ENCODE results near the gene SAMD4A. TPM values are rescaled to one million over a fixed set of nuclear protein-coding genes. Genes with fewer than 3 reads are reported as not detected.
A peak's percentile ranks its signal among the peaks of the same experiment; 100 is the strongest.

Gene SAMD4A
- total RNA-seq, 2 donors from 2014 or later = 11.2 to 15.3 TPM

- H3K9me3 ChIP-seq = peaks cover 0 to 7% (median 0%) of the 10 kb centered on the region in 3 donors
- H3K4me3 ChIP-seq = no peak overlapping the region
- no peaks in the 10 kb centered on the region for H3K27me3 ChIP-seq
- DNase-seq (peak in 3 of 4 donors; percentile 35 to 54 (median 42)), ATAC-seq (peak; percentile 52)
- H3K27ac ChIP-seq = no peak overlapping the region
- no peak for TF ChIP-seq POLR2A (IDR thresholded peaks at IDR 0.05)
- no peak for TF ChIP-seq CTCF (IDR thresholded peaks at IDR 0.05)
- 32 to 35% methylated on average over 14 of the region's 14 CpGs for WGBS, 2 donors
- H3K4me1 ChIP-seq = no peaks in the 10 kb centered on the region
- H3K36me3 ChIP-seq (replicated peaks in 1 of 2; ENCODE audit: insufficient read depth in 1 of 2, low read depth in 2 of 2) = no peaks in the 10 kb centered on the region
- intact Hi-C loops (cut with DNase I) = no loop called here
These were observed 251.5 kb downstream of the SAMD4A start for GRCh38 chr14:54818201-54819133.

GRCh38 chr14:54822685-54823084 is 255.8 kb downstream of the SAMD4A start:
- intact Hi-C loops (cut with DNase I) = no loop called here
- DNase-seq (no peak), ATAC-seq (no peak)
- Histone ChIP-seq H3K9me3 (peaks cover 0 to 7% (median 0%) of the 10 kb centered on the region in 3 donors), H3K27me3 (no peaks in the 10 kb centered on the region), H3K36me3 (replicated peaks in 1 of 2; ENCODE audit: insufficient read depth in 1 of 2, low read depth in 2 of 2) (no peaks in the 10 kb centered on the region), H3K27ac (no peak overlapping the region), H3K4me1 (no peaks in the 10 kb centered on the region), H3K4me3 (no peak overlapping the region)
- TF ChIP-seq POLR2A (IDR thresholded peaks at IDR 0.05) (no peak), CTCF (IDR thresholded peaks at IDR 0.05) (no peak)

GRCh38 chr14:54823757-54824549 is 257.0 kb downstream of the SAMD4A start:
- Histone ChIP-seq H3K4me1 (no peaks in the 10 kb centered on the region), H3K27ac (no peak overlapping the region), H3K9me3 (peaks cover 0 to 7% (median 0%) of the 10 kb centered on the region in 3 donors), H3K27me3 (no peaks in the 10 kb centered on the region), H3K4me3 (no peak overlapping the region), H3K36me3 (replicated peaks in 1 of 2; ENCODE audit: insufficient read depth in 1 of 2, low read depth in 2 of 2) (no peaks in the 10 kb centered on the region)
- ATAC-seq (no peak), DNase-seq (no peak)
- intact Hi-C loops (cut with DNase I) = no loop called here
- TF ChIP-seq POLR2A (IDR thresholded peaks at IDR 0.05) = no peak
- 92 to 98% methylated on average over 2 of the region's 2 CpGs for WGBS, 2 donors

- Histone ChIP-seq H3K4me3 (no peak overlapping the region), H3K4me1 (no peaks in the 10 kb centered on the region), H3K36me3 (replicated peaks in 1 of 2; ENCODE audit: insufficient read depth in 1 of 2, low read depth in 2 of 2) (no peaks in the 10 kb centered on the region), H3K9me3 (peaks cover 0 to 11% (median 0%) of the 10 kb centered on the region in 3 donors), H3K27me3 (no peaks in the 10 kb centered on the region), H3K27ac (no peak overlapping the region)
- WGBS, 2 donors = 91 to 97% methylated on average over 1 of the region's 1 CpG
- ATAC-seq (no peak), DNase-seq (no peak)
- intact Hi-C loops (cut with DNase I) = no loop called here
- no peak for TF ChIP-seq POLR2A (IDR thresholded peaks at IDR 0.05)
- TF ChIP-seq CTCF (IDR thresholded peaks at IDR 0.05) = no peak
These were observed 261.1 kb downstream of the SAMD4A start for GRCh38 chr14:54828037-54828436.
